HG02571 (cell line): ENCODE measurements around the gene VPS13C.
A peak's percentile ranks its signal among the peaks of the same experiment; 100 is the strongest.

Experiments
- ATAC-seq: cut with Tn5 transposase; IDR thresholded peaks from one replicate; pipeline ENCODE4 v1.9.1; 2021; ENCODE audit warnings: mild to moderate bottlenecking, moderate library complexity; ENCODE audit not compliant: unreplicated experiment

Gene VPS13C

GRCh38 chr15:62079594-62079993 lies 19.3 kb upstream of the VPS13C start:
- no peak for ATAC-seq

GRCh38 chr15:62075595-62076277 lies 15.5 kb upstream of the VPS13C start:
- ATAC-seq, result no peak

- no peak for ATAC-seq
Observed at GRCh38 chr15:62071711-62072308, 11.6 kb upstream of the VPS13C start.

- ATAC-seq, result no peak
Observed at GRCh38 chr15:62069551-62069950, 9.3 kb upstream of the VPS13C start.

GRCh38 chr15:62068810-62069167 lies 8.5 kb upstream of the VPS13C start:
- ATAC-seq, result no peak

- no peak for ATAC-seq
Observed at GRCh38 chr15:62068071-62068809, 8.0 kb upstream of the VPS13C start.

- ATAC-seq, result no peak
Observed at GRCh38 chr15:62067448-62068044, 7.3 kb upstream of the VPS13C start.

- ATAC-seq, result no peak
Observed at GRCh38 chr15:62066663-62067447, 6.6 kb upstream of the VPS13C start, which contains the start of gene C2CD4A. C2CD4A (plus strand) TSS chr15:62066977; CDS start chr15:62067614, 637 bp downstream.

GRCh38 chr15:62063825-62064635 lies 3.8 kb upstream of the VPS13C start:
- no peak for ATAC-seq

- no peak for ATAC-seq
Observed at GRCh38 chr15:62060896-62061280, 641 bp upstream of the VPS13C start.

- peak; percentile 76 for ATAC-seq
Observed at GRCh38 chr15:62059816-62060112, 483 bp downstream of the VPS13C start.

- ATAC-seq, result no peak
Observed at GRCh38 chr15:62059108-62059815, 985 bp downstream of the VPS13C start.

- ATAC-seq, result no peak
Observed at GRCh38 chr15:62058327-62059028, 1.8 kb downstream of the VPS13C start.

GRCh38 chr15:62057341-62057980 lies 2.8 kb downstream of the VPS13C start:
- ATAC-seq, result no peak

- ATAC-seq, result no peak
Observed at GRCh38 chr15:62054979-62055378, 5.3 kb downstream of the VPS13C start.

- no peak for ATAC-seq
Observed at GRCh38 chr15:62053439-62054085, 6.7 kb downstream of the VPS13C start.

GRCh38 chr15:62052713-62053112 lies 7.5 kb downstream of the VPS13C start:
- no peak for ATAC-seq

- no peak for ATAC-seq
Observed at GRCh38 chr15:62051166-62051565, 9.1 kb downstream of the VPS13C start.
